ENCODE results near the gene KIAA1671. TPM values are rescaled to one million over a fixed set of nuclear protein-coding genes. Genes with fewer than 3 reads are reported as not detected.

KIAA1671 gene
- total RNA-seq, 1 donor from 2014 or later: 46.7 TPM

DNA sequence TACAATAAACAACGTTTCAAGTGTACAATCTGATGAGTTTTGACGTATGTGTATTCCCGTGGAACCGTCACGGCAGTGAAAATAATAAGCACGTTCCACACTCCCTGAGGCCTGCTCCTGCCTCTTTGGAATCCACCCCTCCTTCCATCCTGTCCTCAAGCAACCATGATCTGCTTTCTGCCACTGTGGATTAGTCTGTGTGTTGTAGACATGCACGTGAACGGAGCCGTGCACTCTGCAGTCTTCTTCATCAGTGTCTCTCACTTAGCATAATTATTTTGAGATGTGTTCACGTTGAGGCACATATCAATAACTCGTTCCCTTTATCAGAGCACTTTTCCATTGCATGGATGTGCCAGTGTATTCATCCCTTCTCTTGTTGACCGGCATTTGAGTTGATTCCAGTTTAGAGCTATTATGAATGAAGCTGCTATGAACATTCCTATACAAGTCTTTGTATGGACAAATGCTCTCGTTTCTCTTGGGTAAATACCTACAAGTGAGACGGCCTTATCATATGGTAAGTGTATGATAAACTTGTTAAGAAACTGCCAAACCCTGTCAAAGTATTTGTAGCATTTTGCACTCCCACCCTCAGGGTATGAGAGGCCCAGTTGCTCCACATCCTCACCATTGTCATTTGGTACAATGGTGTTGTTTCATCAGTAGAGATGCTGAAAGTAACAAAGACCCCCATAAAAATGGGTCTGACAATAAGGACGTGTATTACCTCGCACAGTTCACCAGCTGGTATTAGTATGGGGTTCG is 144.3 kb downstream of the KIAA1671 start:
- H3K36me3 ChIP-seq: no peaks in the 10 kb centered on the region
- DNase-seq: no peak
- no peaks in the 10 kb centered on the region for H3K9me3 ChIP-seq
- TF ChIP-seq, protein P1, sequence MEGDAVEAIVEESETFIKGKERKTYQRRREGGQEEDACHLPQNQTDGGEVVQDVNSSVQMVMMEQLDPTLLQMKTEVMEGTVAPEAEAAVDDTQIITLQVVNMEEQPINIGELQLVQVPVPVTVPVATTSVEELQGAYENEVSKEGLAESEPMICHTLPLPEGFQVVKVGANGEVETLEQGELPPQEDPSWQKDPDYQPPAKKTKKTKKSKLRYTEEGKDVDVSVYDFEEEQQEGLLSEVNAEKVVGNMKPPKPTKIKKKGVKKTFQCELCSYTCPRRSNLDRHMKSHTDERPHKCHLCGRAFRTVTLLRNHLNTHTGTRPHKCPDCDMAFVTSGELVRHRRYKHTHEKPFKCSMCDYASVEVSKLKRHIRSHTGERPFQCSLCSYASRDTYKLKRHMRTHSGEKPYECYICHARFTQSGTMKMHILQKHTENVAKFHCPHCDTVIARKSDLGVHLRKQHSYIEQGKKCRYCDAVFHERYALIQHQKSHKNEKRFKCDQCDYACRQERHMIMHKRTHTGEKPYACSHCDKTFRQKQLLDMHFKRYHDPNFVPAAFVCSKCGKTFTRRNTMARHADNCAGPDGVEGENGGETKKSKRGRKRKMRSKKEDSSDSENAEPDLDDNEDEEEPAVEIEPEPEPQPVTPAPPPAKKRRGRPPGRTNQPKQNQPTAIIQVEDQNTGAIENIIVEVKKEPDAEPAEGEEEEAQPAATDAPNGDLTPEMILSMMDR (IDR thresholded peaks at IDR 0.05): no peak
- ATAC-seq: no peak
- H3K4me3 ChIP-seq: no peak overlapping the region
- H3K27ac ChIP-seq: no peak overlapping the region
- intact Hi-C loops (cut with DNase I): no loop called here
- no peaks in the 10 kb centered on the region for H3K27me3 ChIP-seq
- no peaks in the 10 kb centered on the region for H3K4me1 ChIP-seq

DNA sequence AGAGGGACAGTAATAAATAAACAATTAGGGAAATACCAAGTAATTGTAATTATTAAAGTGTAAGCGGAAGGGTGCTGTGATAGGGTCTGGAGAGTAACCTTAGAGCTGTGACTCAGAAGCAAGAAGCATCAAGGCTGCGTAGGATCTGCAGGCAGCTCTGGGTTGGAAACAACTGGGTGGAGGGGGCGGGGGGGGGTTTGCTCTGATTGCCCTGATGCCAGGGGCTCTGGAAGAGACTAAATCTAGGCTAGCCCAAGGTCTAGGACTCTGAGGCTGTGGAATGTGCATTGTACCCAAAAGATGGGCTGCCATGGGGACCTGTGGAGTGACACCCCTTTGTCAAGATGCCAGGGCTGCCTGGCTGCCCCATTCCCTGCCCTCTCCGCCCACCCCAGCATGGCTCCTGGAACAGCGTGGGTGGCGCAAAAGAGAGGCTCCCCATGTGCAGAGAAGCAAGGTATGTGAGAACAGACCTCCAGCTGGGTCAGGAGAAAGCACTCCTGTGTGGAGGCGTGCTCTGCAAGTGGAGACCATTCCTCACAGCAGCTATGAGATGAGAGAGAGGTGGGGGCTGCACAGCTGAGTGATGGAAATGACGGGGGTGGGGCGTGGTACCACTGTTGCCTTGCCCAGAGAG is 146.0 kb downstream of the KIAA1671 start:
- Histone ChIP-seq H3K27ac (no peak overlapping the region), H3K4me3 (no peak overlapping the region), H3K36me3 (no peaks in the 10 kb centered on the region), H3K27me3 (no peaks in the 10 kb centered on the region), H3K4me1 (no peaks in the 10 kb centered on the region), H3K9me3 (no peaks in the 10 kb centered on the region)
- DNase-seq (no peak), ATAC-seq (no peak)
- TF ChIP-seq, protein P1 (IDR thresholded peaks at IDR 0.05): no peak
- intact Hi-C loops (cut with DNase I): no loop called here

DNA sequence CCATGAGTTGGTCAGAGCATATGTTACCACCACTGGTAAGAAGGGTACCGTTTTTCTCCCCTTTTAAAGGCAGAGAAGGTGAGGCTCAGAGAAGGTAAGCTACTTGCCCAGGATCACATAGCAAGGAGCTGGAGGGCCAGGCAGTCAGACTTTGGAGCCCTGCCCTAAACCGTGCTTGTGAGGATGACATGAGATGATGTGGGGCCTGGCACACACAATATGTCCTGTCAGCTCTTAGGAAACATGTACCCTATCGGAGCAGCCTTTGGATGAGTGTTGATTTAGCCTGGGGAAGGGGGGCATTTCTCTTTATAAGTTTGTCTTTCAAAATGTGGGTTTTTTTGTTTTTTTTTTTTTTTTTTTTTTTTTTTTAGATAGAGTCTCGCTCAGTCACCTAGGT is 146.7 kb downstream of the KIAA1671 start:
- Histone ChIP-seq H3K36me3 (no peaks in the 10 kb centered on the region), H3K9me3 (no peaks in the 10 kb centered on the region), H3K4me1 (no peaks in the 10 kb centered on the region), H3K4me3 (no peak overlapping the region), H3K27me3 (no peaks in the 10 kb centered on the region), H3K27ac (no peak overlapping the region)
- ATAC-seq: no peak
- TF ChIP-seq, protein P1 (IDR thresholded peaks at IDR 0.05): no peak
- DNase-seq: no peak
- intact Hi-C loops (cut with DNase I): no loop called here

DNA sequence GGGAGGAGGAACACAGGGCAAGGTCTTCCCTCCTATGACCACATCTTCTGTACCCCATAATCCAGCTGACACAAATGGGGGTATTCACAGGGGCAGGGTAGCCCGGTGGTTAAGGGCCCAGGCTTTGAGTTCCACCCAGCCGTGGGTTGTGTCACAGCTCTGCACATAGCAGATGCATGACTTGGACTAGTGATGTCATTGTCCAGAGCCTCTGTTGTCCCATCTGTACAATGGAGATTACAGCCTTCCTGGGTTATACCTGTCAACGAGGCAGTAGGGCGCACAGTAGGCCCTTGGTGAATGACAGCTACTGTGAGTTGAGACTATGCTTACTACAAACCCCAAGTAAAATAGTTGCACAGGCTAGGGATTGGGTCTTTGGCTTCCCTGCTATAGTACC is 147.9 kb downstream of the KIAA1671 start:
- DNase-seq (no peak), ATAC-seq (no peak)
- no peak overlapping the region for H3K27ac ChIP-seq
- TF ChIP-seq, protein P1 (IDR thresholded peaks at IDR 0.05): no peak
- no peaks in the 10 kb centered on the region for H3K9me3 ChIP-seq
- no peak overlapping the region for H3K4me3 ChIP-seq
- no peaks in the 10 kb centered on the region for H3K4me1 ChIP-seq
- intact Hi-C loops (cut with DNase I): no loop called here
- no peaks in the 10 kb centered on the region for H3K36me3 ChIP-seq
- no peaks in the 10 kb centered on the region for H3K27me3 ChIP-seq

DNA sequence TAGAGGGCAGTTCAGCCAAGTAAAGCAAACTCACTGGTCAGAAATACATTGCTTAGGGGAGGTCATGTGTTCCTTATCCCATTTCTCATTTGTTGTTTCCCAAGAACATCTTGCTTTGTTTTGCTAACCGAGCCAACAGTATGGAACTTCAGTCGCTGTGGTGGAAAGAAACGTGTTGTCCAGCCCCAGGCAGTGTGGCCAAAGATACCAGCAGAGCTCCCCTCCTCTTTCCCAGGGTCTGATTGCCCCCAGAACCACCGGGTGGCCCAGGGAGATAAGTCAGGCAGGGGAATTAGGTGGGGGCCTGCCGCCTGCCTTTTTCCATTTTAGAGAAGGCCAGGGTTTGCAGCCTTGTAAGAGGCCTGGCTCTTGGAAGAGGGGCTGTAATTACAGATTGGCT is 148.4 kb downstream of the KIAA1671 start:
- DNase-seq (no peak), ATAC-seq (no peak)
- Histone ChIP-seq H3K27ac (no peak overlapping the region), H3K36me3 (no peaks in the 10 kb centered on the region), H3K4me3 (no peak overlapping the region), H3K4me1 (no peaks in the 10 kb centered on the region), H3K9me3 (no peaks in the 10 kb centered on the region), H3K27me3 (no peaks in the 10 kb centered on the region)
- TF ChIP-seq, protein P1 (IDR thresholded peaks at IDR 0.05): no peak
- intact Hi-C loops (cut with DNase I): no loop called here
